Large intestine (tissue), 3 donors: Measurements from ENCODE around the gene NFKBIA. TPM values are rescaled to one million over a fixed set of nuclear protein-coding genes. Genes with fewer than 3 reads are reported as not detected.
"Not testable (repeated sequence)": the region's sequence is repeated elsewhere in the genome, so short reads cannot be mapped to it uniquely, and the experiment has no call there.

Source experiments
- DNase-seq, 2 donors: peaks; one replicate each; pipeline versions ENCODE4 v3.0.0 to v3.0.0-alpha.2; 2013
- H3K27ac ChIP-seq: one replicate; pipeline ENCODE4 v1.5.1; 2013; ENCODE audit warnings: low read length
- H3K27me3 ChIP-seq: 2 replicates; pipeline ENCODE4 v1.6.1; 2013; ENCODE audit warnings: low read length; ENCODE audit not compliant: control insufficient read depth, insufficient read depth
- H3K36me3 ChIP-seq: 2 replicates; pipeline ENCODE4 v1.6.1; 2013; ENCODE audit warnings: low read length; ENCODE audit not compliant: control insufficient read depth, insufficient read depth
- H3K4me1 ChIP-seq: one replicate; pipeline ENCODE4 v1.6.1; 2013; ENCODE audit warnings: low read length; ENCODE audit not compliant: control insufficient read depth, insufficient read depth
- H3K4me3 ChIP-seq: one replicate; pipeline ENCODE4 v1.5.1; 2013; ENCODE audit warnings: low read length
- H3K9me3 ChIP-seq: one replicate; pipeline ENCODE4 v1.6.1; 2013; ENCODE audit warnings: mild to moderate bottlenecking, low read depth, low read length, moderate library complexity; ENCODE audit not compliant: control insufficient read depth
- WGBS: methylation state at CpG from one replicate; pipeline ENCODE4 v1.1.5; 2013; ENCODE audit warnings: low lambda C conversion rate; ENCODE audit not compliant: insufficient coverage; 5-methylcytosine and 5-hydroxymethylcytosine counted together
- polyA plus RNA-seq: library from polyadenylated mRNA; unstranded; fragments of 120-200 nt; gene quantifications from one replicate; pipeline ENCODE4 v1.2.1, GENCODE V29; 2013

Gene NFKBIA
- polyA plus RNA-seq, 1 donor, result 118 TPM

DNA sequence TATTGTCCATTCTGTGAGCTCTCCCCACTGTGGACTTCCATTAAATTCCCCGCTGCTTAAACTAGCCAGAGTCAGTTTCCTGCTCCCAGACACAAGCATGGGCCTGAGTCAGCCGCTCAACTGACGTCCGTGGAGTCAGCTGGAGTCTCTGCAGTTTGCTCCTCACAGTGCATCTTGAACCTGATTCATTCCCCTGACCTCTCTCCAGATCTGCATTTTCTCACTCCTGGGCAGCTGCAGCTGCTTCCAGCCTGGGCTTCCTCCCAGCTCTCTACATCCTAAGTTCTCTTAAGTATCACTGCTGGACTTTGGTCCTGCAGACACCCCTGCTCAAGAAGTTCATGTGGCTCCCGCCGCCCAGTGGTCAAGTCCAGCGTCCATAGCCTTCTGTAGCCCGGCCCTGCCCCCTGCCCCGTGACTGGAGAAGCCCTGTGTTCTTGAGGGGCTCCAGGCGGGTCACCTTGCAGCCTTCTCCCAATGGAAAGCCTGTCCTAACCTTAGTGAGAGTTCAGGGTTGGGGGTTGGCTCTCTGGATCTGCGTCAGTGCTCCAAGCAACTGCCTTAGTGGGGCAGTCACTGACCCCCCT is 20.0 kb downstream of the NFKBIA start:
- Histone ChIP-seq H3K36me3 (no peaks in the 10 kb centered on the region), H3K27ac (peak overlapping the region; percentile 73), H3K9me3 (no peaks in the 10 kb centered on the region), H3K4me3 (no peak overlapping the region), H3K4me1 (peaks cover 32% of the 10 kb centered on the region), H3K27me3 (no peaks in the 10 kb centered on the region)
- peak; percentile 77 to 85 for DNase-seq
- no CpG with 5 or more reads among the region's 11 CpGs for WGBS

DNA sequence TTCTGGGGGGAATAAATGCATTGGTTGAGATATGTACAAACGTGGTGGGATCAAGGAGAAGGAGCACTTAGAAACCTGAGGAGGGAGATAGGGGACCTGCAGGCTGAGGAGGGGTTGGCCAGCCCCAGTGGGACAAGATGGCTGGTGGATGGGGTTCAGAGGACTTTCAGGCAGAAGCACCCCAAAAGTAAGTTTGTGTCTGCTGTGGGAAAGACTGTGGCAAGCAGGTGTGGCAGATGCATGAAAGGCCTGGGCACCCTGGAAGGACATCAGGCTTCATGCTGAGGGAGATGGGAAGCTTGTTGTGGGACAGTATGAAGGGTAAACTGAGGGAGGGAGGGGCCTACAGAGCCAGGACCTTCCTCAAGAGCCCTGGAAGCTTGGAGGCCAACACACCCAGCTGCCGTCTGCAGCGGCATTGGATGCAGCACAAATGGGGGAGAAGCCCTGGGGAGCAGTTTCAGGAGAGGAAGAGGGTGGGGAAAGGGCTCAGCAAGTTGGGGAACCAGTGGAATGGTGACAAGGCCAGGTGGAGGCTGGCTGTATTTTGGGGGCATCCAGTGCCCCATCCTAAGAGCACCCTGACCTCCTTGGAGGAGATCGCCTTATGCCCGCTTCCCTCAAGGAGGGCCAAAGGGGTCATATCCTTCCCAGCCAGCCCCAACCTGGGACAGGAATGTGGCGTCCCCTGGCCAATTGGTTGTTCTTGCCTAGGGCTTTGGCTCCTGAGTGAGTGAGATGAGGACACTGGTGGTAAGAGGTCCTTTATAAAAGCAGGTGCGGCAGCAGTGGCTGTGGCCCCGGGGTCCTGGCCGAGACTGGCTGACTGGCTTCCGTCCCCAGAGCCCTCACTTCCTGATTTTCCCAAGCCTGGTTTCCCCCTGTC is 20.7 kb downstream of the NFKBIA start:
- H3K27me3 ChIP-seq, result no peaks in the 10 kb centered on the region
- peak overlapping the region; percentile 73 for H3K27ac ChIP-seq
- no peaks in the 10 kb centered on the region for H3K36me3 ChIP-seq
- H3K9me3 ChIP-seq, result no peaks in the 10 kb centered on the region
- no CpG with 5 or more reads among the region's 10 CpGs for WGBS
- peaks cover 32% of the 10 kb centered on the region for H3K4me1 ChIP-seq
- no peak overlapping the region for H3K4me3 ChIP-seq
- no peak for DNase-seq

DNA sequence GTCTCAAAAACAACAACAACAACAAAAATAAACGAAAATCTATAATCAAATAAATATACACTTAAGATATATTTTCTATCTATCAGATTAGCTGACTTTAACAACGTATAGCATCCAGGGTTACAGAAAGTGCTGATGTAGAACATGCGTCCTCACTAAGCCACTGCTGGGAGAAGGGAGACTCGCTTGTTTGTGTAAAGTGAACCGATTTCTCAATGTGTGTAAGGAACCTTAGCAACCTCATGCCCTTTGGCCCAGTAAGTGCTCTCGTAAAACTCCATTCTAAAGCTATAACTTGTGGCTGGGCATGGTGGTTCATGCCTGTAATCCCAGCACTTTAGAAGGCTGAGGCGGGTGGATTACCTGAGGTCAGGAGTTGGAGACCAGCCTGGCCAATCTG is 23.8 kb downstream of the NFKBIA start:
- WGBS, result 61% methylated on average over 2 of the region's 7 CpGs
- H3K4me1 ChIP-seq, result peaks cover 31% of the 10 kb centered on the region
- peak; percentile 85 to 91 for DNase-seq
- no peaks in the 10 kb centered on the region for H3K27me3 ChIP-seq
- H3K27ac ChIP-seq, result peak overlapping the region; percentile 78
- no peak overlapping the region for H3K4me3 ChIP-seq
- H3K9me3 ChIP-seq, result no peaks in the 10 kb centered on the region
- no peaks in the 10 kb centered on the region for H3K36me3 ChIP-seq

DNA sequence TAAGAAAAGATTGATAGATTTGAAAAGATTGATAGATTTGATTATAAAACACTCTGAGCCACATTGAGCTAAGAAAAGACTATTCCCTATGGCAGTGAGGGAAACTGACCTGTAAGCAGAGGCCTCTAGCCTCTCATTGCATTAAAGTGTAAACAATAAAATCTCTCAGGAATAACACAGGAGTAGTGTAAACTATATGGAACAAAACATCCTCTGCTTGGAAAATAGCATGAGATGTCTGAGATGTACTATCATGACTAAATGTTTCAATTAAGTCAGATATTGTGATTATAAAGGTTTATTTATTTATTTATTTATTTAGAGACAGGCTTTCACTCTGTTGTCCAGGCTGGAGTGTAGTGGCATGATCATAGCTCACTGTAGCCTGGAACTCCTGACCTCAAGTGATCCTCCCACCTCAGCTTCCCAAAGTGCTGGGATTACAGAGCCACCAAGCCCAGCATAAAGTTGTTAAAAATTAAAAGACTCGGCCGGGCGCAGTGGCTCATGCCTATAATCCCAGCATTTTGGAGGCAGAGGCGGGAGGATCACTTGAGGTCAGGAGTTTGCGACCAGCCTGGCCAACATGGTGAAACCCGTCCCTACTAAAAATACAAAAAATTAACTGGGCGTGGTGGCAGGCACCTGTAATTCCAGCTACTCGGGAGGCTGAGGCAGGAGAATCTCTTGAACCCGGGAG is 25.2 kb downstream of the NFKBIA start:
- 100% methylated on average over 1 of the region's 9 CpGs for WGBS
- H3K27ac ChIP-seq, result not testable (repeated sequence)

DNA sequence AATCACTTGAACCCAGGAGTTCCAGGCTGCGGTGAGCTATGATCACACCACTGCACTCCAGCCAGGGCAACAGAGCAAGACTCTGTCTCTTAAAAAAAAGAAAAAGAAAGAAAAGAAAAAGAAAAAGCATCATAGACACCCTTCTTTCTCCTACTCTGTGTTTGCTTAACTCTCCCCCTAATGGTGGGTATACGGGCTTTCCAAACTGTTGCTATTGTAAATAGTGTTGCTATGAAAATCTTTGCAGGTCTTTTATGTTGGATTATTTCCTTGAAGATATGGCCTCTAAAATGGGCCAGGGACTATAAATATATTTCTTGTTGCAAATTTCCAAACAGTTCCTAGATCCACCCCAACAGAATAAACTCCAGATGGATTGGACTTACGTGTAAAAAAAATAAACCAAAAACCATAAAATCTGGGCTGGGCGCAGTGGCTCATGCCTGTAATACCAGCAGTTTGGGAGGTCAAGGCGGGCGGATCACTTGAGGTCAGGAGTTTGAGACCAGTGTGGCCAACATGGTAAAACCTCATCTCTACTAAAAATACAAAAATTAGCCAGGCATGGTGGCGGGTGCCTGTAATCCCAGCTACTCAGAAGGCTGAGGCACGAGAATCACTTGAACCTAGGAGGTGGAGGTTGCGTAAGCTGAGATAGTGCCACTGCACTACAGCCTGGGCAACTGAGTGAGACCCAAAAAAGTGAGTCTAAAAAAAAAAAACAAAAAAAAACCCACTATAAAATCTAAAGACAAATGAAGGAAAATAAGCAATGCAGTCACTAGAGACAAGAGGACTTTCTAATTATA is 25.9 kb downstream of the NFKBIA start:
- DNase-seq, result no peak
- 90% methylated on average over 4 of the region's 9 CpGs for WGBS

More for the DNA sequence above, 25.2 kb downstream of the NFKBIA start:
- DNase-seq, H3K27me3 ChIP-seq, H3K9me3 ChIP-seq, H3K4me3 ChIP-seq, H3K36me3 ChIP-seq: not testable (repeated sequence)
- peaks cover 17% of the 10 kb centered on the region for H3K4me1 ChIP-seq

DNA sequence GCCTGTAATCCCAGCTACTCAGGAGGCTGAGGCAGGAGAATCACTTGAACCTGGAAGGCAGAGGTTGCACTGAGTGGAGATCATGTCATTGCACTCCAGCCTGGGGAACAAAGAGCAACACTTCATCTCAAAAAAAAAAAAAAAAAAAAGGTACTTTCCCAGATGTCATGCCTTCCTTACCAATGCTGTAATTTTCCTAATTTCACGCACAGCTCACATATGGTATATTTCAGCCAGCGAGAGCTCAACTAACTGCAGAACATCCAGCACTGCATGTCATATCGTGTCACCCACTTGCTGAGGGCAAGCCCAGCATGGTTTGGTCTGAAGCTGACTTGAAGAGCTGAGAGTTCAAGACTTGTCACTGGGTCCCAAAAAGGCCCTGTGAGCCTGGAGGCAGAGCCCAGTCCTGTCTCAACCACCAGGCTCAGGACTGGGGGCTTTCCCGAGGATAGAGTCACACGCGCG is 29.0 kb downstream of the NFKBIA start:
- no peak overlapping the region for H3K27ac ChIP-seq
- no peaks in the 10 kb centered on the region for H3K36me3 ChIP-seq
- peaks cover 8% of the 10 kb centered on the region for H3K9me3 ChIP-seq
- no peak overlapping the region for H3K4me3 ChIP-seq
- DNase-seq, result no peak
- no peaks in the 10 kb centered on the region for H3K27me3 ChIP-seq
- no CpG with 5 or more reads among the region's 7 CpGs for WGBS
- peaks cover 6% of the 10 kb centered on the region for H3K4me1 ChIP-seq

More for the DNA sequence above, 25.9 kb downstream of the NFKBIA start:
- H3K9me3 ChIP-seq, result no peaks in the 10 kb centered on the region
- H3K36me3 ChIP-seq, result no peaks in the 10 kb centered on the region
- peaks cover 12% of the 10 kb centered on the region for H3K4me1 ChIP-seq
- H3K4me3 ChIP-seq, result no peak overlapping the region
- H3K27me3 ChIP-seq, result no peaks in the 10 kb centered on the region
- H3K27ac ChIP-seq, result no peak overlapping the region

DNA sequence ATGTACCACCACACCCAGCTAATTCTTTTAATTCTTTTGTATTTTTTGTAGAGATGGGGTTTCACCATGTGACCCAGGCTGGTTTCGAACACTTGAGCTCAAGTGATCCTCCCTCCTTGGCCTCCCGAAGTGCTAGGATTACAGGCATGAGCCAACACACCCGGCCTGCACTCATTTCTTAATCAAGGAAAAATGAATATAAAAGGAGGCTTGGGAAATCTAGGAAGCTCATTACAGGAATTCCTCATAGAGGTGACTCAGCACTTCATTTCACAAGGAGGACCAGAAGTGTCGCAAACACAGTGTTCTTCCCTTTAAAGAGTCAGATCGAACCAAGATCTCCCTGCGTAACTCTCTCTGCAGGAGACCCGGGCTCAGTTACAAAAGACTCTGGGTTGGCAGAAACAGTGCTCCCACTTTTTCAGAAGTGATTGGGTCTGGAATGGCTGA is 30.3 kb downstream of the NFKBIA start:
- Histone ChIP-seq H3K36me3 (no peaks in the 10 kb centered on the region), H3K4me3 (no peak overlapping the region), H3K27me3 (no peaks in the 10 kb centered on the region), H3K4me1 (peaks cover 3% of the 10 kb centered on the region), H3K9me3 (peaks cover 8% of the 10 kb centered on the region), H3K27ac (peak overlapping the region; percentile 76)
- peak; percentile 67 to 85 for DNase-seq
- WGBS, result 20% methylated on average over 1 of the region's 7 CpGs

DNA sequence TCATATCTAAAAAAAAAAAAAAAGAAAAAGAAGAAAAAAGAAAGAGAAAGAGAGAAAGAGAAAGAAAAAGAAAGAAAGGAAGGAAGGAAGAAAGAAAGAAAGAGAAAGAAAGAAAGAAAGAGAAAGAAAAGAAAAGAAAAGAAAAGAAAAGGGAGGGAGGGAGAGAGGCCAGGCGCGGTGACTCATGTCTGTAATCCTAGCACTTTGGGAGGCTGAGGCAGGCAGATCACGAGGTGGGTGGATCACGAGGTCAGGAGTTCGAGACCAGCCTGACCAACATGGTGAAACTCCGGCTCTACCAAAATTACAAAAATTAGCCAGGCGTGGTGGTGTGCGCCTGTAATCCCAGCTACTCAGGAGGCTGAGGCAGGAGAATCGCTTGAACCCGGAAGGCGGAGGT is 31.3 kb downstream of the NFKBIA start:
- H3K4me3 ChIP-seq, H3K27me3 ChIP-seq, DNase-seq, H3K4me1 ChIP-seq, H3K36me3 ChIP-seq, H3K9me3 ChIP-seq, H3K27ac ChIP-seq: not testable (repeated sequence)
- no CpG with 5 or more reads among the region's 11 CpGs for WGBS

DNA sequence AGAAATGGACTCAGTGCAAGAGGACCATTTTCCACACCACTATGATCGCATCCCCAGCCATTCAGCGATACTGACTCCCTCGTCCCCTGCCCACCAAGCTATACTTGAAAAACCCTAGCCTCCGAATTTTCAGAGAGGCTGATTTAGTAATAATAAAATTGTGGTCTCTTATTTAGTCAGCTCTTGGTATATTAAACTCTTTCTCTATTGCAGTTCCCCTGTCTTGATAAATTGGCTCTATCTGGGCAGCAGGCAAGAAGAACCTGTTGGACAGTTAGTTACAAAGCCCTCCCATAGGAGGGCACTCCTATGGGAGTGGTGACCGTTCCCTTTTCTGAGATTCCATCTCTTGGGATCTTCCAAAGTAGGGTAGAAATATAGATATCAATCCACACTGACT is 33.6 kb downstream of the NFKBIA start:
- H3K36me3 ChIP-seq, result no peaks in the 10 kb centered on the region
- peaks cover 24% of the 10 kb centered on the region for H3K4me1 ChIP-seq
- no peaks in the 10 kb centered on the region for H3K27me3 ChIP-seq
- H3K4me3 ChIP-seq, result no peak overlapping the region
- no peak overlapping the region for H3K27ac ChIP-seq
- 67% methylated on average over 3 of the region's 5 CpGs for WGBS
- H3K9me3 ChIP-seq, result peaks cover 8% of the 10 kb centered on the region
- no peak for DNase-seq
